Loucy (cell line): ENCODE results near the gene GRID1.

Source experiments
- H2AFZ ChIP-seq: fragments of 200-600 bp; sonication (generic); 2 replicates; pipeline ENCODE4 v1.6.0; 2016; ENCODE audit warnings: antibody characterized with exemption, mild to moderate bottlenecking, low read length, moderate library complexity
- H3F3A ChIP-seq: fragments of 200-600 bp; 2 replicates; pipeline ENCODE4 v1.6.0; 2016; ENCODE audit warnings: antibody characterized with exemption, low read depth, mild to moderate bottlenecking
- H3K27me3 ChIP-seq: fragments of 200-600 bp; sonication (generic); 2 replicates; pipeline ENCODE4 v1.6.1; 2014; ENCODE audit warnings: low read length, mild to moderate bottlenecking; ENCODE audit not compliant: insufficient read depth, poor library complexity, severe bottlenecking
- H3K36me3 ChIP-seq: fragments of 200-600 bp; sonication (generic); 2 replicates; pipeline ENCODE4 v1.6.1; 2016; ENCODE audit warnings: low read length; ENCODE audit not compliant: insufficient read depth
- H3K4me1 ChIP-seq: fragments of 200-600 bp; sonication (generic); 2 replicates; pipeline ENCODE4 v1.5.1; 2014; ENCODE audit warnings: low read length, mild to moderate bottlenecking; ENCODE audit not compliant: insufficient read depth, poor library complexity, severe bottlenecking
- H3K4me2 ChIP-seq: fragments of 200-600 bp; sonication (generic); 2 replicates; pipeline ENCODE4 v1.6.0; 2014; ENCODE audit warnings: antibody characterized with exemption, low read length, low read depth, mild to moderate bottlenecking; ENCODE audit not compliant: poor library complexity, severe bottlenecking
- H3K4me3 ChIP-seq: fragments of 200-600 bp; sonication (generic); 2 replicates; pipeline ENCODE4 v1.5.1; 2014; ENCODE audit warnings: low read length, mild to moderate bottlenecking, mixed read lengths; ENCODE audit not compliant: poor library complexity, severe bottlenecking
- H3K79me2 ChIP-seq: fragments of 200-600 bp; sonication (generic); 2 replicates; pipeline ENCODE4 v1.6.1; 2014; ENCODE audit warnings: low read length; ENCODE audit not compliant: insufficient read depth
- H3K9ac ChIP-seq: fragments of 200-600 bp; sonication (generic); 2 replicates; pipeline ENCODE4 v1.6.0; 2014; ENCODE audit warnings: mild to moderate bottlenecking, low read depth, low read length, moderate library complexity; ENCODE audit not compliant: poor library complexity, severe bottlenecking
- H3K9me2 ChIP-seq: fragments of 200-600 bp; sonication (generic); replicated peaks from 2 replicates; pipeline ENCODE4 v1.6.1; 2016; ENCODE audit warnings: low read depth, low read length, mixed read lengths
- H3K9me3 ChIP-seq: fragments of 200-600 bp; sonication (generic); 2 replicates; pipeline ENCODE4 v1.6.1; 2014; ENCODE audit warnings: mild to moderate bottlenecking, antibody characterized with exemption, low read length, low read depth; ENCODE audit not compliant: insufficient read depth
- H4K20me1 ChIP-seq: fragments of 200-600 bp; sonication (generic); 2 replicates; pipeline ENCODE4 v1.6.0; 2014; ENCODE audit warnings: antibody characterized with exemption, low read length, mild to moderate bottlenecking; ENCODE audit not compliant: insufficient read depth, poor library complexity, severe bottlenecking
- EZH2phosphoT487 ChIP-seq: fragments of 200-600 bp; IDR thresholded peaks from 2 replicates; pipeline ENCODE4 v1.6.1; 2018; ENCODE audit warnings: antibody characterized with exemption, mild to moderate bottlenecking, moderate library complexity, borderline replicate concordance
- TF ChIP-seq, protein P1 (sequence below): fragments of 200-600 bp; sonication (generic); conservative IDR thresholded peaks from 2 replicates; pipeline ENCODE4 v1.5.1; 2014; ENCODE audit warnings: mild to moderate bottlenecking, antibody characterized with exemption, low read length

The GRID1 gene

GRCh38 chr10:86247588-86247987 is 119.0 kb downstream of the GRID1 start:
- no peak overlapping the region for H3K4me3 ChIP-seq
- TF ChIP-seq, protein P1, sequence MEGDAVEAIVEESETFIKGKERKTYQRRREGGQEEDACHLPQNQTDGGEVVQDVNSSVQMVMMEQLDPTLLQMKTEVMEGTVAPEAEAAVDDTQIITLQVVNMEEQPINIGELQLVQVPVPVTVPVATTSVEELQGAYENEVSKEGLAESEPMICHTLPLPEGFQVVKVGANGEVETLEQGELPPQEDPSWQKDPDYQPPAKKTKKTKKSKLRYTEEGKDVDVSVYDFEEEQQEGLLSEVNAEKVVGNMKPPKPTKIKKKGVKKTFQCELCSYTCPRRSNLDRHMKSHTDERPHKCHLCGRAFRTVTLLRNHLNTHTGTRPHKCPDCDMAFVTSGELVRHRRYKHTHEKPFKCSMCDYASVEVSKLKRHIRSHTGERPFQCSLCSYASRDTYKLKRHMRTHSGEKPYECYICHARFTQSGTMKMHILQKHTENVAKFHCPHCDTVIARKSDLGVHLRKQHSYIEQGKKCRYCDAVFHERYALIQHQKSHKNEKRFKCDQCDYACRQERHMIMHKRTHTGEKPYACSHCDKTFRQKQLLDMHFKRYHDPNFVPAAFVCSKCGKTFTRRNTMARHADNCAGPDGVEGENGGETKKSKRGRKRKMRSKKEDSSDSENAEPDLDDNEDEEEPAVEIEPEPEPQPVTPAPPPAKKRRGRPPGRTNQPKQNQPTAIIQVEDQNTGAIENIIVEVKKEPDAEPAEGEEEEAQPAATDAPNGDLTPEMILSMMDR, result no peak
- TF ChIP-seq EZH2phosphoT487, result no peak
- no peak overlapping the region for H3K4me2 ChIP-seq
- H3K9me3 ChIP-seq, result peaks cover 10% of the 10 kb centered on the region; the same call in 1 of the 2 replicates
- H3K27me3 ChIP-seq, result no peaks in the 10 kb centered on the region
- H3K4me1 ChIP-seq, result no peaks in the 10 kb centered on the region
- no peaks in the 10 kb centered on the region for H3F3A ChIP-seq
- H2AFZ ChIP-seq, result no peak overlapping the region
- H3K9ac ChIP-seq, result no peak overlapping the region
- no peaks in the 10 kb centered on the region for H3K36me3 ChIP-seq
- no peaks in the 10 kb centered on the region for H4K20me1 ChIP-seq
- H3K79me2 ChIP-seq, result no peaks in the 10 kb centered on the region
- no peaks in the 10 kb centered on the region for H3K9me2 ChIP-seq

- Histone ChIP-seq H3K4me3 (no peak overlapping the region), H2AFZ (no peak overlapping the region), H3K9me2 (no peaks in the 10 kb centered on the region), H3F3A (no peaks in the 10 kb centered on the region), H3K4me1 (no peaks in the 10 kb centered on the region), H3K4me2 (no peak overlapping the region), H4K20me1 (no peaks in the 10 kb centered on the region), H3K36me3 (no peaks in the 10 kb centered on the region), H3K27me3 (no peaks in the 10 kb centered on the region), H3K9ac (no peak overlapping the region), H3K79me2 (no peaks in the 10 kb centered on the region), H3K9me3 (peaks cover 10% of the 10 kb centered on the region; the same call in 1 of the 2 replicates)
- TF ChIP-seq, protein P1, result no peak
- TF ChIP-seq EZH2phosphoT487, result no peak
These were observed 119.5 kb downstream of the GRID1 start for GRCh38 chr10:86247073-86247472.

DNA sequence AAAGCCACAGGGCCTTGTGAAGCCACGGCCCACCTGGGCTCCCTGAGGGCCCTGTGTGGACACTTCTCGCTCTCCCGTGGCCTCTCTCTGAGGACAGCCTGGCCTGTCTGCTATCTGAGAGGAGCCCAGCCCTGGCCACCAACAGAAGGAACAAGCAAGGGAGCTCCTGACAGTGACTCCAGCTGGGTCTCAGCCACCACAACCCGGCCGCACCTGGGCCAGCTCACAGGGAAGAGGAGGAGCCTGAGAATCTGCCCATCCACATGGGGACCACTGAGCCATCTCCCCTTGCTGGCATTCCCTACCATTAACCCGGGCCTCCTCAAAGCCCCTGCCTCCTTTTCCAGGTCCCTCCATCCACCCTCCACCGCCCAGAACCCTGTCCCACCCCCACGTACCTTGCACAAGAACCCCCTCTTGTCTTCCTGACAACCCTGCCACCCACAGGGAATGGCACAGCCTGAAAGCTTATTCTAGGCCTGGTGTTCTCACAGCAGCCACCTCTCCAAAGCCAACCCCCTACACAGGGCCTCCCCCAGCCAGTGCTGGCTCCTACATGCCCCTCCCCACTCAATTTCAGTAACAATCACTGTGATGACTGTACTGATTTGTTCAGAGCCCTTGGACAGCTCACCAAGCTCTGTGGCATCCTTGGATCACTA is 120.2 kb downstream of the GRID1 start:
- no peaks in the 10 kb centered on the region for H4K20me1 ChIP-seq
- no peak overlapping the region for H2AFZ ChIP-seq
- H3F3A ChIP-seq, result no peaks in the 10 kb centered on the region
- H3K79me2 ChIP-seq, result no peaks in the 10 kb centered on the region
- H3K9me3 ChIP-seq, result peaks cover 10% of the 10 kb centered on the region; the same call in 1 of the 2 replicates
- no peak overlapping the region for H3K9ac ChIP-seq
- no peaks in the 10 kb centered on the region for H3K9me2 ChIP-seq
- H3K4me1 ChIP-seq, result no peaks in the 10 kb centered on the region
- TF ChIP-seq, protein P1, result no peak
- no peak for TF ChIP-seq EZH2phosphoT487
- H3K4me2 ChIP-seq, result no peak overlapping the region
- no peak overlapping the region for H3K4me3 ChIP-seq
- H3K36me3 ChIP-seq, result no peaks in the 10 kb centered on the region
- no peaks in the 10 kb centered on the region for H3K27me3 ChIP-seq
